Measurements from ENCODE around the gene RIT2. TPM values are rescaled to one million over a fixed set of nuclear protein-coding genes. Genes with fewer than 3 reads are reported as not detected.

Gene RIT2
- total RNA-seq, 2 donors from 2014 or later, result not detected

GRCh38 chr18:42929181-42929580 lies 186.3 kb downstream of the RIT2 start:
- no peak overlapping the region for H3K4me3 ChIP-seq
- TF ChIP-seq CTCF (IDR thresholded peaks at IDR 0.05), result no peak
- no peaks in the 10 kb centered on the region for H3K36me3 ChIP-seq
- H3K27me3 ChIP-seq, result no peaks in the 10 kb centered on the region
- H3K9me3 ChIP-seq, result no peaks in the 10 kb centered on the region
- H3K4me1 ChIP-seq, result peaks cover 0 to 12% of the 10 kb centered on the region in 2 donors
- no peak overlapping the region for H3K27ac ChIP-seq
- DNase-seq (ENCODE audit: low spot score), result no peak

GRCh38 chr18:42925036-42925435 lies 190.4 kb downstream of the RIT2 start:
- no peaks in the 10 kb centered on the region for H3K36me3 ChIP-seq
- no peak for TF ChIP-seq CTCF (IDR thresholded peaks at IDR 0.05)
- no peak overlapping the region for H3K27ac ChIP-seq
- DNase-seq (ENCODE audit: low spot score), result no peak
- no peaks in the 10 kb centered on the region for H3K27me3 ChIP-seq
- no peaks in the 10 kb centered on the region for H3K4me1 ChIP-seq
- H3K4me3 ChIP-seq, result no peak overlapping the region
- H3K9me3 ChIP-seq, result no peaks in the 10 kb centered on the region

GRCh38 chr18:42922363-42922762 lies 193.1 kb downstream of the RIT2 start:
- no peaks in the 10 kb centered on the region for H3K27me3 ChIP-seq
- H3K36me3 ChIP-seq, result no peaks in the 10 kb centered on the region
- no peak for TF ChIP-seq CTCF (IDR thresholded peaks at IDR 0.05)
- no peaks in the 10 kb centered on the region for H3K4me1 ChIP-seq
- H3K27ac ChIP-seq, result no peak overlapping the region
- H3K4me3 ChIP-seq, result no peak overlapping the region
- no peaks in the 10 kb centered on the region for H3K9me3 ChIP-seq
- DNase-seq (ENCODE audit: low spot score), result no peak

- Histone ChIP-seq H3K27ac (no peak overlapping the region), H3K4me1 (no peaks in the 10 kb centered on the region), H3K36me3 (no peaks in the 10 kb centered on the region), H3K4me3 (no peak overlapping the region), H3K27me3 (no peaks in the 10 kb centered on the region), H3K9me3 (no peaks in the 10 kb centered on the region)
- TF ChIP-seq CTCF (IDR thresholded peaks at IDR 0.05), result no peak
- no peak for DNase-seq (ENCODE audit: low spot score)
These were observed 194.2 kb downstream of the RIT2 start for GRCh38 chr18:42921226-42921737.

GRCh38 chr18:42920621-42921020 lies 194.9 kb downstream of the RIT2 start:
- Histone ChIP-seq H3K27me3 (no peaks in the 10 kb centered on the region), H3K36me3 (no peaks in the 10 kb centered on the region), H3K27ac (no peak overlapping the region), H3K4me3 (no peak overlapping the region), H3K9me3 (no peaks in the 10 kb centered on the region), H3K4me1 (no peaks in the 10 kb centered on the region)
- no peak for TF ChIP-seq CTCF (IDR thresholded peaks at IDR 0.05)
- no peak for DNase-seq (ENCODE audit: low spot score)

DNA sequence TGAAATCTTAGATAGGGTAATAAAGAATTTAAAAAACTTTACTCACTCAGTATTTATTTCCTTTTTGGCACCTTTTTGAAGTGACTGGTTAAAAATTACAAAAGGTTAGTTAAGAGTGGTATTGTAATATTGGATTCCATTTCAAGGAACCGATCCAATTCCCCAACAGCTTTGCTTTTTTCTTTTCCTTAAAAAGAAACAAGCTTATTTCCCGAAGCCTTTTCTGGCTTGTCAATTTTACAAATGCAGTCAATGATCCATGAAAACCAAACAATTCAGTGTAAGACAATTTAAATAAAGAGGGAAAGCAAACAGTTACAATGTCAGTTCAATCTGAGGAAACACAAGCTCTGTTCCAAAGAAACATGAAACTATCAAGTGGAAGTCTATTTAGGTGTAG lies 200.2 kb downstream of the RIT2 start:
- TF ChIP-seq CTCF (IDR thresholded peaks at IDR 0.05), result no peak
- no peak for DNase-seq (ENCODE audit: low spot score)
- Histone ChIP-seq H3K27me3 (no peaks in the 10 kb centered on the region), H3K4me1 (no peaks in the 10 kb centered on the region), H3K36me3 (no peaks in the 10 kb centered on the region), H3K9me3 (no peaks in the 10 kb centered on the region), H3K4me3 (no peak overlapping the region), H3K27ac (no peak overlapping the region)
